SJCRH30 (cell line): Measurements from ENCODE around the gene TRPV5. TPM values are rescaled to one million over a fixed set of nuclear protein-coding genes. Genes with fewer than 3 reads are reported as not detected.

Experiments used
- DNase-seq, 2 experiments: peaks; one replicate each; pipeline ENCODE4 v3.0.0-alpha.2; 2015 to 2020
- H3K27ac ChIP-seq: fragments of 250-450 bp; sonication (Bioruptor Pico); 2 replicates; pipeline ENCODE4 v1.5.1; 2020; ENCODE audit warnings: mild to moderate bottlenecking, moderate library complexity
- H3K27me3 ChIP-seq: fragments of 250-450 bp; sonication (Bioruptor Pico); 2 replicates; pipeline ENCODE4 v1.5.1; 2020; ENCODE audit warnings: mild to moderate bottlenecking, moderate library complexity
- H3K36me3 ChIP-seq: fragments of 250-450 bp; sonication (Bioruptor Pico); 2 replicates; pipeline ENCODE4 v1.5.1; 2020; ENCODE audit warnings: mild to moderate bottlenecking, moderate library complexity
- H3K4me1 ChIP-seq: fragments of 250-450 bp; sonication (Bioruptor Pico); 2 replicates; pipeline ENCODE4 v1.5.1; 2020; ENCODE audit warnings: mild to moderate bottlenecking, moderate library complexity
- H3K4me3 ChIP-seq: fragments of 250-450 bp; sonication (Bioruptor Pico); 2 replicates; pipeline ENCODE4 v1.5.1; 2020; ENCODE audit warnings: mild to moderate bottlenecking, moderate library complexity
- H3K9me3 ChIP-seq: fragments of 250-450 bp; sonication (Bioruptor Pico); replicated peaks from 2 replicates; pipeline ENCODE4 v1.5.1; 2020; ENCODE audit warnings: mild to moderate bottlenecking, moderate library complexity
- total RNA-seq: library from RNA; depleted of rRNA; stranded (reverse); fragments of >200 nt; shearing (Covaris generic); gene quantifications from 2 replicates; pipeline ENCODE4 v1.2.3, GENCODE V29; 2014

The TRPV5 gene
- total RNA-seq, 1 experiment from 2014 or later = not detected

DNA sequence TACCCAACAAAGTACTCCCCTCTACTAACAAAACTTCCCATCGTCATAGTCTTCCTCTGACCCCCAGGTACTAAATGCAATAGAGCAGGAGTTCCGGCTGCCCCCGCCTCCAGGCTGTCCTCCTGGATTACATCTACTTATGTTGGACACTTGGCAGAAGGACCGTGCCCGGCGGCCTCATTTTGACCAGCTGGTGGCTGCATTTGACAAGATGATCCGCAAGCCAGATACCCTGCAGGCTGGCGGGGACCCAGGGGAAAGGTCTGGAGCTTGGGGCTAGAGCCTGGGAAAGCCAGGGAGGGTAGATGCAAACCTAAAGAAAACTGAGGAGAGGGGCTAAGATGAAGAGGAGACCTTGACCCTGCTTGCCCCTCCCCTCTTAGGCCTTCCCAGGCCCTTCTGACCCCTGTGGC lies 63.4 kb downstream of the TRPV5 start:
- H3K36me3 ChIP-seq = no peaks in the 10 kb centered on the region
- no peak overlapping the region for H3K4me3 ChIP-seq
- H3K27me3 ChIP-seq = peaks cover 13% of the 10 kb centered on the region
- H3K27ac ChIP-seq = no peak overlapping the region
- no peaks in the 10 kb centered on the region for H3K9me3 ChIP-seq
- DNase-seq = no peak
- no peaks in the 10 kb centered on the region for H3K4me1 ChIP-seq

DNA sequence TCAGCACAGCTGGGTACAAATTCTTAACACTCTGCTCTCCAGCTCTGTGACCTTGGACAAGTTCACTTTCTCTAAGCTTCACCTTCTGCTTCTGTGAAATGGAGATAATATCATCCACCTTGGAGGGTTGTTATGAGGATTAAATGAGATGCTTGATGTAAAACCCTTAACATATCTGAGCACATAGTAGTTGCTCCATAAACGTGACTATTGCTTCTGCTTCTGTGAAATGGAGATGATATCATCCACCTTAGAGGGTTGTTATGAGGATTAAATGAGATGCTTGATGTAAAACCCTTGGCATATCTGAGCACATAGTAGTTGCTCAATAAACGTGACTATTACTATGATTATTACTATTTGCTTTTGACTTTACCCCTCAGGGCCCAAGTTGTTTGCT lies 64.1 kb downstream of the TRPV5 start:
- Histone ChIP-seq H3K4me3 (no peak overlapping the region), H3K27me3 (peaks cover 13% of the 10 kb centered on the region), H3K27ac (no peak overlapping the region), H3K36me3 (no peaks in the 10 kb centered on the region), H3K9me3 (no peaks in the 10 kb centered on the region), H3K4me1 (no peaks in the 10 kb centered on the region)
- DNase-seq = no peak

DNA sequence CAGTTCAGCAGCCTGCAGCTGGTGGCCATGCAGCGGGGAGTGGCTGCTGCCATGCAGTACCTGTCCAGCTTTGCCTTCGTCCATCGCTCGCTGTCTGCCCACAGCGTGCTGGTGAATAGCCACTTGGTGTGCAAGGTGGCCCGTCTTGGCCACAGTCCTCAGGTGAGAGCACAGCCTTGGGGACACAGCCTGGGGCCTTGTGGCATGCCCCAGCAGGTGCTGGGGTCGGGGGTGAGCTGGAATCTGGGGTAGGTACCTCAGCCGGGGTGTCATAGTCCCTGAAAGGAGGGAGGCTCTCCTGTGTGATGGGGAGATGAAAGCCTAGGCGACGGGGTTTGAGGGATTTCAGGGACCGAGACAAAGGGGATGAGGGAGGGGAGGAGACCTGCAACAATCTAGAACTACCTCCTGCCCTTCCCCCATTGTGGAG lies 64.5 kb downstream of the TRPV5 start:
- no peak overlapping the region for H3K4me3 ChIP-seq
- H3K4me1 ChIP-seq = no peaks in the 10 kb centered on the region
- DNase-seq = no peak
- no peak overlapping the region for H3K27ac ChIP-seq
- no peaks in the 10 kb centered on the region for H3K36me3 ChIP-seq
- H3K9me3 ChIP-seq = no peaks in the 10 kb centered on the region
- peaks cover 13% of the 10 kb centered on the region for H3K27me3 ChIP-seq

DNA sequence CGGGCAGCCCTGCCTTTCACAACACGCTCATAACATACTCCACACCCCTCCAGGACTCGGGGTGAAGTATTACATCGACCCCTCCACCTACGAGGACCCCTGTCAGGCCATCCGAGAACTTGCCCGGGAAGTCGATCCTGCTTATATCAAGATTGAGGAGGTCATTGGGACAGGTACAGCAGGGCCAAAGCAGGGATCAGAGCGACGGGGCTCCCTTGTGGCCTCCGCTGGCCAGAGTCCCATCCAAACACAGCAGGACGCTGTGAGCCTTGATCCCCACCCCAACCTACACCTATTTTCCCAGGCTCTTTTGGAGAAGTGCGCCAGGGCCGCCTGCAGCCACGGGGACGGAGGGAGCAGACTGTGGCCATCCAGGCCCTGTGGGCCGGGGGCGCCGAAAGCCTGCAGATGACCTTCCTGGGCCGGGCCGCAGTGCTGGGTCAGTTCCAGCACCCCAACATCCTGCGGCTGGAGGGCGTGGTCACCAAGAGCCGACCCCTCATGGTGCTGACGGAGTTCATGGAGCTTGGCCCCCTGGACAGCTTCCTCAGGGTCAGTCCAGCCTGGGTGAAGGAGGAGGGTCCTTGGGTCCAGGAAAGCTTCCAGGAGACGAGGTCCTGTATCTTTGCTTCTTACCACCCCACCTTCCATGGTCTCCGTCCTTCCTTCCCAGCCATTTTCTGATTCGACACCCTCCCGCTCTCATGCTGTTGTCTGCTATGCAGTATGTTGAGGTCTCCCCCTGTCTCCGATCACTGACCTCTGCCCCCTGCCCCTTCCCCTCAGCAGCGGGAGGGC lies 65.2 kb downstream of the TRPV5 start:
- no peaks in the 10 kb centered on the region for H3K9me3 ChIP-seq
- no peak overlapping the region for H3K27ac ChIP-seq
- H3K4me3 ChIP-seq = no peak overlapping the region
- H3K36me3 ChIP-seq = no peaks in the 10 kb centered on the region
- no peak for DNase-seq
- H3K27me3 ChIP-seq = peaks cover 13% of the 10 kb centered on the region
- no peaks in the 10 kb centered on the region for H3K4me1 ChIP-seq

DNA sequence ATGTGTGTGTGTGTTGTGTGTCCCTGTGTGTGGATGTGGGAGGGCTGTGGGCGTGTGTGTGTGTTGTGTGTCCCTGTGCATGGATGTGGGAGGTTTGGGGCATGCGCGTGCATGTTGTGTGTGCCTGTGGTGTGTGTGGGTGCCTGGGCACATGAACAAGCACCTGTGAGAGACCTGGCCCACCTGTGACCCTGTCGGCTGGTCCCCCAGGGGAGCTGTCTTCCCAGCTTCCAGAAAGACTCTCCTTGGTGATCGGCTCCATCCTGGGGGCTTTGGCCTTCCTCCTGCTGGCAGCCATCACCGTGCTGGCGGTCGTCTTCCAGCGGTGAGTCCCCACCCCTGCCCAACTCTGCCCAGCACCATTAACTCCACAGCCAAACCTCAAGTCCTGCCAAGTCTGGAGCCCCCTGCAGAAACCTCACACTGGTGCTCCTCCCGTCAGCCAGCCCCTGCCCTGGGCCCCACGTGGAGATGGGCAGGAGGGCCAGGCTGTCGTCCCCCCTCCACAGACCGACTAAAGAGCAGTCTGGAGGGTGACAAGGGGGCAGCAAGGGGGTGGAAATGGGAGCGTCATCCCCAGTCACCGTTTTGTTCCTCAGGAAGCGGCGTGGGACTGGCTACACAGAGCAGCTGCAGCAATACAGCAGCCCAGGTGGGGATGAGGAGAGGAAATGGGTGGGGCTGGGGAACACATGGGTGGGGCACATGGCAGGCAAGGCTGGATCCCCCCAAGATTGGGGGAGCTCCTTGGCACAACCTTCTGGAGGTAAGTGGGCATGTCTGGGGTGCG lies 66.0 kb downstream of the TRPV5 start:
- Histone ChIP-seq H3K4me3 (no peak overlapping the region), H3K9me3 (no peaks in the 10 kb centered on the region), H3K27ac (no peak overlapping the region), H3K27me3 (peaks cover 19% of the 10 kb centered on the region), H3K36me3 (no peaks in the 10 kb centered on the region), H3K4me1 (no peaks in the 10 kb centered on the region)
- DNase-seq = no peak

DNA sequence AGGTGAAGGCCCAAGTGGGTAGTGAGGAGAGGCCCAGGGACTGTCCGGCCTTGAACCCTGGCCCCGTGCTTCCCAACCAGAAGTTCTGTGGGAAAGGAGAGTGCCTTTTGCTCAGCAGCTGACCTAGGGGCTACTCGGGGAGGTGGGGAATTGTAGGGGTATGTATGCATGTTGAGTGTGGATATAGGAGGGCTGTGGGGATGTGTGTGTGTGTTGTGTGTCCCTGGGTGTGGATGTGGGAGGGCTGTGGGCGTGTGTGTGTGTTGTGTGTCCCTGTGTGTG lies 66.5 kb downstream of the TRPV5 start:
- no peaks in the 10 kb centered on the region for H3K4me1 ChIP-seq
- no peak for DNase-seq

DNA sequence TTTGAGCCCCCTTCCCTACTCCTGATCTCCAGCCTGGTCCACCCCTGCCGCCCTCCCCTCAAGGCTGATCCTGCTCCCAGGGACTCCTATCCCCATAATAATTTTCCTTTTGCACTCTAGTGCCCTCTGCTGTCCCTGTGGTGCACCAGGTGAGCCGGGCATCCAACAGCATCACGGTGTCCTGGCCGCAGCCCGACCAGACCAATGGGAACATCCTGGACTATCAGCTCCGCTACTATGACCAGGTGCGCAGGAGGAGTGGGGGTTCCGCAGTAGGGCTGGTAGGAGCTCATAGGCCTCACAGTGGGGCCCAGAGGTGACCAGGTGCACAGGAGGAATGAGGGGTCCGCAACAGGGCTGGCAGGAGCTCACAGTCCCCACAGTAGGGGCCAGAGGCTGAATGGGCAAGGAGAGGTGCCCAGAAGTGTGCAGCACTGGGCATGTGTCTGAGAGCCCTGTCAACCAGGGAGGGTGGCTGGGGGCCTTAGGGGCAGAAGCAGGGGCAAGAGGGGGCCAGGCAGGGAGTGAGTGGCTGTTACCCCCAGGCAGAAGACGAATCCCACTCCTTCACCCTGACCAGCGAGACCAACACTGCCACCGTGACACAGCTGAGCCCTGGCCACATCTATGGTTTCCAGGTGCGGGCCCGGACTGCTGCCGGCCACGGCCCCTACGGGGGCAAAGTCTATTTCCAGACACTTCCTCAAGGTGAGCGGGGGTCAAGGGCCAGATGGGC lies 67.0 kb downstream of the TRPV5 start:
- no peaks in the 10 kb centered on the region for H3K4me1 ChIP-seq
- peak in 1 of 2 experiments; percentile 50 for DNase-seq
- no peak overlapping the region for H3K27ac ChIP-seq

More for the DNA sequence above, 66.5 kb downstream of the TRPV5 start:
- peaks cover 19% of the 10 kb centered on the region for H3K27me3 ChIP-seq
- no peaks in the 10 kb centered on the region for H3K36me3 ChIP-seq
- H3K4me3 ChIP-seq = no peak overlapping the region
- no peak overlapping the region for H3K27ac ChIP-seq
- no peaks in the 10 kb centered on the region for H3K9me3 ChIP-seq

DNA sequence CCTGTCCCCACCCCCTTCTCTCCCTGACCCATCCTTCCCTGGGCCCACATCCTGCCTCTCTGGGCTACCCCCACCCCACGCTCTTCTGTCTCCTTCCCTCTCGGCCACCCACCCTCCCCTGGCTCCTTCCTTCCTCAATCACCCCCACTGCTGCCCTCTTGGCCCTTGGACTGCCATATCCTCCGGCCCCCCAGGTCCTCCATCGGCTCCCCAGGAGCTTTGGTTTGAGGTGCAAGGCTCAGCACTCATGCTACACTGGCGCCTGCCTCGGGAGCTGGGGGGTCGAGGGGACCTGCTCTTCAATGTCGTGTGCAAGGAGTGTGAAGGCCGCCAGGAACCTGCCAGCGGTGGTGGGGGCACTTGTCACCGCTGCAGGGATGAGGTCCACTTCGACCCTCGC lies 67.8 kb downstream of the TRPV5 start:
- no peaks in the 10 kb centered on the region for H3K36me3 ChIP-seq
- DNase-seq = no peak
- no peak overlapping the region for H3K27ac ChIP-seq
- no peaks in the 10 kb centered on the region for H3K4me1 ChIP-seq
- H3K9me3 ChIP-seq = no peaks in the 10 kb centered on the region
- H3K27me3 ChIP-seq = peaks cover 20% of the 10 kb centered on the region
- no peak overlapping the region for H3K4me3 ChIP-seq

More for the DNA sequence above, 67.0 kb downstream of the TRPV5 start:
- H3K36me3 ChIP-seq = no peaks in the 10 kb centered on the region
- no peaks in the 10 kb centered on the region for H3K9me3 ChIP-seq
- no peak overlapping the region for H3K4me3 ChIP-seq
- H3K27me3 ChIP-seq = peaks cover 20% of the 10 kb centered on the region

DNA sequence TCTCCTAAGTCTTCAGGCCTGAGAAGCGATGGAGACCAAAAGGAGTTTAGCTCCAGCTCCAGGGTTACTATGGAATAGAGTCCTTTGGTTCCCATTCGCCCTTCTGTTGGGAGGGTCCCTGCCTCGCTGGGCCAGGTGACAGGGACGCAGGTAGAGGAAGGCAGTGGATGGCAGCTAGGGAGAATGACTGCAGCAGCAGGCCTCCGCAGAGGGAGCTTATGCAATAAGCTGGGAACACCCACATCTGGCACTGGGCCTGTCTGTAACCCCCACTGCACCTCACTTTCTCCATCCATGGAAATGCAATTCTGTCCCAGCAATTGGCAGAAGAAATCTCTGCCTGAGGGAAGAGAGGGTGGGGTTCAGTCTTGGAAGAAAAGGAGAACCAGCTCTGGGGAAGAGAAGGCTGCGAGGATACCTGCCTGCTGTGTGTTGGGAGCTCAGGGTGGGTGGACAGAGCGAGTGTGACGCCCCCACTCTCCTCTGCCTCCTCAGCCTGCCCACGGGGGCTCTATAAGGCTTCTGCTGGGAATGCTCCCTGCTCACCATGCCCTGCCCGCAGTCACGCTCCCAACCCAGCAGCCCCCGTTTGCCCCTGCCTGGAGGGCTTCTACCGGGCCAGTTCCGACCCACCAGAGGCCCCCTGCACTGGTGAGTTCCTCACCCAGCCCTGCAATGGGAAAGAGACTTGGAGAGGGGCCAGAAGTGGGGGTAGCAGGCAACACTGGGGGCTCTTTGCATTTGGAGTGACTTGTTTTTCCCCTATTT lies 68.4 kb downstream of the TRPV5 start:
- no peak for DNase-seq
- H3K27me3 ChIP-seq = peaks cover 21% of the 10 kb centered on the region
- no peak overlapping the region for H3K27ac ChIP-seq
- H3K4me1 ChIP-seq = no peaks in the 10 kb centered on the region
- no peaks in the 10 kb centered on the region for H3K9me3 ChIP-seq
- no peaks in the 10 kb centered on the region for H3K36me3 ChIP-seq
- no peak overlapping the region for H3K4me3 ChIP-seq

DNA sequence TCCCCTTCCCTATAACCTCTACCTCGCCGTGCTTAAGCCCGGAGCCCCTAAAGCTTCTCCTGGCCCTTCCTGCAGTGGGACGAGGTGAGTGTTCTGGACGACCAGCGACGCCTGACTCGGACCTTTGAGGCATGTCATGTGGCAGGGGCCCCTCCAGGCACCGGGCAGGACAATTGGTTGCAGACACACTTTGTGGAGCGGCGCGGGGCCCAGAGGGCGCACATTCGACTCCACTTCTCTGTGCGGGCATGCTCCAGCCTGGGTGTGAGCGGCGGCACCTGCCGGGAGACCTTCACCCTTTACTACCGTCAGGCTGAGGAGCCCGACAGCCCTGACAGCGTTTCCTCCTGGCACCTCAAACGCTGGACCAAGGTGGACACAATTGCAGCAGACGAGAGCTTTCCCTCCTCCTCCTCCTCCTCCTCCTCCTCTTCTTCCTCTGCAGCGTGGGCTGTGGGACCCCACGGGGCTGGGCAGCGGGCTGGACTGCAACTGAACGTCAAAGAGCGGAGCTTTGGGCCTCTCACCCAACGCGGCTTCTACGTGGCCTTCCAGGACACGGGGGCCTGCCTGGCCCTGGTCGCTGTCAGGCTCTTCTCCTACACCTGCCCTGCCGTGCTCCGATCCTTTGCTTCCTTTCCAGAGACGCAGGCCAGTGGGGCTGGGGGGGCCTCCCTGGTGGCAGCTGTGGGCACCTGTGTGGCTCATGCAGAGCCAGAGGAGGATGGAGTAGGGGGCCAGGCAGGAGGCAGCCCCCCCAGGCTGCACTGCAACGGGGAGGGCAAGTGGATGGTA lies 69.5 kb downstream of the TRPV5 start:
- Histone ChIP-seq H3K4me3 (no peak overlapping the region), H3K27ac (no peak overlapping the region), H3K9me3 (no peaks in the 10 kb centered on the region), H3K27me3 (peaks cover 29% of the 10 kb centered on the region), H3K4me1 (no peaks in the 10 kb centered on the region), H3K36me3 (no peaks in the 10 kb centered on the region)
- no peak for DNase-seq

DNA sequence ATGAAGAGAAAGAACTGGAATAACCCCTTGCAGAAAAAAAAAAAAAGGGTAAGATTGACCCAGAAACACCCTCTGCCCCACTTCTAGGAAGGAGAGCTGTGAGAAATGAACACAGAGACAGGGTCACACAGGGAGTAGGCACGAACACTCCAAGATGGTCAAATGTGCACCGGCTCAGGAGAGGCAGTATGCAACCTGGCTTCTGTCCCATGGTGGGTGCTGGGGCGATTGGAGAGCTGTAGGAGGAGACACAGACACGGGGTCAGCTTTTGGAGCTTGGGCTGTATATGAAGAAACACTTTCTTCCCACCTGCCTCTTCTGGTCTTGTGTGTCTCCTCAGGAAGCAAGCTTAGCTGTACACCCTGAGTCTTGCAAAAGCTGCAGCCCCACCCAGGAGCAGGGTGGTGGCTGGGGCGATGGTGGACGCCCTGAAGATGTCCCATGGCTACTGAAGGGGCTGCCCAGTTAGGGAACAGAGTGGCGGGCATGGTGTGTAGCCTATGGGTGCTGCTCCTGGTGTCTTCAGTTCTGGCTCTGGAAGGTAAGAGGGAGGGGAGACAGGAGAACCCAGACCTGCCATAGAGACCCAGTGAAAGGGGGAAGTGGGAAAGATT lies 70.7 kb downstream of the TRPV5 start:
- no peak overlapping the region for H3K27ac ChIP-seq
- peaks cover 34% of the 10 kb centered on the region for H3K27me3 ChIP-seq
- H3K4me3 ChIP-seq = no peak overlapping the region
- DNase-seq = no peak
- no peaks in the 10 kb centered on the region for H3K9me3 ChIP-seq
- H3K4me1 ChIP-seq = no peaks in the 10 kb centered on the region
- H3K36me3 ChIP-seq = no peaks in the 10 kb centered on the region

DNA sequence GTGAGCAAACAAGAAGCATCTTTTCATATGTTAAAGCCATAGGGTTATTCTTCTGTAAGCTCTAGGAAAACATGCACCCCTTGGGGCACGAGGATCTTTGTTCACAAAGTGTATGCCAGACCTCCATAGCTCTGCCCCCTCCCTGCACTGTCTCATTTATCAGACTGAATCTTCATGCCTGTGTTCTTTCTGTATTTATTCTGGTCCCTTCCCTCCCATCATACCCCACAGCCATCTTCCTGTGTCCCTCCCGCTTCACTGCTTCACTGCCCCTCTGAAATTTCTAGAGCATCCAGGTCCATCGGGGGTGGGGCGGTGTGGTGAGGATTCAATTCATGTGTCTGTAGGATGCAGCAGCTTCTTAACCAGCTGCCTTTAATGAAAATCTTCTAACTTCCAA lies 71.2 kb downstream of the TRPV5 start:
- no peaks in the 10 kb centered on the region for H3K4me1 ChIP-seq
- no peak for DNase-seq
- peaks cover 34% of the 10 kb centered on the region for H3K27me3 ChIP-seq

DNA sequence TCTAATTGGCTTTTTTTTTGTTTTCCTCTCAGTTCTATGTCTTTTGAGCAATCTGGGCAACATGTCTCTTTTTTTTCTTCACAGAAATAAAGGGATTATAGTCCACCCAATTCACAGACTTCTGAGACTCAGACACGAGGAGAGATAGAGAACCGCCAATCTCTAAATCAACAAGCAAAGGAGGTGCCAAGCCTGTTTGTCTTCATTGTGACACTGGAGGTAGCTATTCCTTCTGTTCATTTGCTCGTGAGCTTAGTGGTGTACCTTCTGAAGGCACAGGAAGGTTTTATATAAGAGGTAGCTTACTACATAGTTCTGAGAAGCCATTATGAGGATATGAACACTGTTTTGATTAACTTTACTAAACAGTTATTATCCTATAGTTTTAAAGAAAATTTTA lies 72.6 kb downstream of the TRPV5 start:
- H3K36me3 ChIP-seq = no peaks in the 10 kb centered on the region

More for the DNA sequence above, 71.2 kb downstream of the TRPV5 start:
- Histone ChIP-seq H3K36me3 (no peaks in the 10 kb centered on the region), H3K4me3 (no peak overlapping the region), H3K9me3 (no peaks in the 10 kb centered on the region), H3K27ac (no peak overlapping the region)

More for the DNA sequence above, 72.6 kb downstream of the TRPV5 start:
- peaks cover 26% of the 10 kb centered on the region for H3K27me3 ChIP-seq
- no peak overlapping the region for H3K4me3 ChIP-seq
- H3K27ac ChIP-seq = no peak overlapping the region
- no peaks in the 10 kb centered on the region for H3K4me1 ChIP-seq
- DNase-seq = no peak
- H3K9me3 ChIP-seq = no peaks in the 10 kb centered on the region
